Nephron (organoid): ENCODE measurements around the gene PRICKLE2.
A peak's percentile ranks its signal among the peaks of the same experiment; 100 is the strongest.

Source experiments
- H3K27ac Mint-ChIP-seq, 3 experiments: 2 replicates each; pipeline ENCODE4 v1.8.0; 2020; ENCODE audit warnings: mixed read lengths in 3 of 3, mild to moderate bottlenecking in 2 of 3, moderate library complexity in 1 of 3
- H3K27me3 Mint-ChIP-seq: 2 replicates; pipeline ENCODE4 v1.8.0; 2021; ENCODE audit warnings: low read depth, mild to moderate bottlenecking, moderate library complexity, mixed read lengths
- H3K36me3 Mint-ChIP-seq: 2 replicates; pipeline ENCODE4 v1.8.0; 2020; ENCODE audit warnings: low read depth, mixed read lengths
- H3K4me1 Mint-ChIP-seq: 2 replicates; pipeline ENCODE4 v1.8.0; 2020; ENCODE audit warnings: mixed read lengths
- H3K4me3 Mint-ChIP-seq, 3 experiments: 2 replicates each; pipeline ENCODE4 v1.8.0; 2020; ENCODE audit warnings: mild to moderate bottlenecking in 3 of 3, mixed read lengths in 3 of 3, moderate library complexity in 2 of 3
- H3K9me3 Mint-ChIP-seq: 2 replicates; pipeline ENCODE4 v1.8.0; 2020; ENCODE audit warnings: mixed read lengths
- CTCF ChIP-seq, 3 experiments: fragments of 200-600 bp; sonication (generic); IDR thresholded peaks; one replicate each; pipeline ENCODE4 v1.5.0; 2021; ENCODE audit warnings: antibody characterized with exemption in 3 of 3; ENCODE audit not compliant: unreplicated experiment in 3 of 3

The PRICKLE2 gene

DNA sequence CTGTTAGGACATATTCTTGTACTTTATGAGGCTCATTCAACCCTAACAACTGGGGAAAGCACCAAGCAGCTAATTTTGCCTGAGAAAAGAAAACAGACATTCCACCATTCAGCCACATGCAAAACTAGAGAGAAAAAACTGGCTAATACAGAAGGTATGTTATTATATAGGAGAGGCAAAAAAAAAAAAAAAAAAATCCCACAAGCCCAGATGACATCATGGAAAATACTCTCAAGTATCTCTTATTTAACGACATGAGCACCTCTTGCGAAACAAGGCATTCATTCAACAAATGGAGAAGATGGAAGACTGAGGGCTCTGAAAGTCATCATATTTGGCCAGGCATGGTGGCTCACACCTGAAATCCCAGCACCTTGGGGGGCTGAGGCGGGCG, 61.5 kb downstream of the PRICKLE2 start:
- Mint-ChIP-seq H3K9me3 (no peaks in the 10 kb centered on the region), H3K27me3 (peaks cover 3% of the 10 kb centered on the region), H3K27ac (peak overlapping the region; percentile 81 to 92 (median 90)), H3K4me1 (peaks cover 67% of the 10 kb centered on the region), H3K4me3 (peak overlapping the region in 2 of 3 experiments; percentile 9 to 28), H3K36me3 (peaks cover 25% of the 10 kb centered on the region)
- TF ChIP-seq CTCF (IDR thresholded peaks at IDR 0.05; ENCODE audit: unreplicated experiment in 3 of 3) = no peak

GRCh38 chr3:64163019-64163754, 62.1 kb downstream of the PRICKLE2 start:
- Mint-ChIP-seq H3K4me1 (peaks cover 67% of the 10 kb centered on the region), H3K27ac (peak overlapping the region; percentile 81 to 92 (median 90)), H3K9me3 (no peaks in the 10 kb centered on the region), H3K4me3 (peak overlapping the region in 1 of 3 experiments; percentile 9), H3K36me3 (peaks cover 31% of the 10 kb centered on the region), H3K27me3 (peaks cover 3% of the 10 kb centered on the region)
- TF ChIP-seq CTCF (IDR thresholded peaks at IDR 0.05; ENCODE audit: unreplicated experiment in 3 of 3) = no peak

DNA sequence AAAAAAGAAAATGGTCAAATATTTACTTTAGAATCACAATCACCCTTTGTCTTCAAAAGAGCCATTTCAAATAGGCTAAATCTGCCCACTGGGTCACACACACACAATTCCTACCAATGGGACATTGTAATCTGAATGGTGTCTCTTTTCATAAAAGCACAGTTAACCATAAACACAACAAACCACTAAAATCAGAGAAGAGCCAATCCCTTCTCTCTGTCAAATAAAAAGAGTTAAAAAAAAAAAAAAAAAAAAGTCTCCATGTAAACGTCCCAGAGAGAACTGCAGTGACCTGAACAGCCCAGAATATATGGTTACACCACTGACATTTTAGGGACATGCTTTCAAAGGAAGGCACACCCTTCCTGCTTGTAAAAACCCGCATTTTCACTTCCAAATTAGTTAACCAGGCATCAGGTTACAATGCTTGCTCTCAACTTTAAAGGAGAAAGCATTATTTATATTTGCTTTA, 63.7 kb downstream of the PRICKLE2 start:
- TF ChIP-seq CTCF (IDR thresholded peaks at IDR 0.05; ENCODE audit: unreplicated experiment in 3 of 3) = no peak
- Mint-ChIP-seq H3K4me3 (no peak overlapping the region), H3K4me1 (peaks cover 67% of the 10 kb centered on the region), H3K36me3 (peaks cover 43% of the 10 kb centered on the region), H3K27me3 (peaks cover 3% of the 10 kb centered on the region), H3K9me3 (no peaks in the 10 kb centered on the region), H3K27ac (peak overlapping the region; percentile 71 to 92 (median 81))

GRCh38 chr3:64160000-64160695, 65.1 kb downstream of the PRICKLE2 start:
- H3K4me1 Mint-ChIP-seq = peaks cover 71% of the 10 kb centered on the region
- no peak for TF ChIP-seq CTCF (IDR thresholded peaks at IDR 0.05; ENCODE audit: unreplicated experiment in 3 of 3)
- peaks cover 3% of the 10 kb centered on the region for H3K27me3 Mint-ChIP-seq
- H3K36me3 Mint-ChIP-seq = peaks cover 49% of the 10 kb centered on the region
- H3K9me3 Mint-ChIP-seq = no peaks in the 10 kb centered on the region
- H3K27ac Mint-ChIP-seq = peak overlapping the region in 1 of 3 experiments; percentile 81
- no peak overlapping the region for H3K4me3 Mint-ChIP-seq

DNA sequence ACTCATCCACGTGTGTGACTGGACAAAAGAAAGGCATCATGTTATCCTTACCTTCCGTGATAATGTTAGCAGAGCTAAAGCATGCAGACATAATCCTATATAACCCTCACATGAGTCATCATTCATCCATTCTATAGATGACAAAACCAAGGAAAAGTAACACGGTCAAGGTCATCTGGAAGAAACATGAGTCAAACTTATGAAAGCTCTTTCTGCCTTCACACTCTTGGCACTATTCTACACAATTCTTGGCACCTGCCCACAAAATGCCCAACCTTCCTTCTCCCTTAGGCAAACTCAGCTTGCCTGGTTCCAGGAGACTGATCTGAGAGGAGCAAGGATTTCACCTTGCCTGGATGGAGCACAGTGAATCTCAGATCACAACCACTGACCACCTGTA, 66.9 kb downstream of the PRICKLE2 start:
- Mint-ChIP-seq H3K4me3 (no peak overlapping the region), H3K4me1 (peaks cover 57% of the 10 kb centered on the region), H3K27me3 (peaks cover 3% of the 10 kb centered on the region), H3K9me3 (no peaks in the 10 kb centered on the region), H3K36me3 (peaks cover 58% of the 10 kb centered on the region), H3K27ac (no peak overlapping the region)
- no peak for TF ChIP-seq CTCF (IDR thresholded peaks at IDR 0.05; ENCODE audit: unreplicated experiment in 3 of 3)
